VCaP (cell line): Measurements from ENCODE around the gene FAM117A.
"Not testable (repeated sequence)": the region's sequence is repeated elsewhere in the genome, so short reads cannot be mapped to it uniquely, and the experiment has no call there.

ENCODE experiments used
- H3K27ac ChIP-seq: fragments of 450-650 bp; 2 replicates; pipeline ENCODE4 v1.5.1; 2017
- CTCF ChIP-seq: fragments of 450-650 bp; conservative IDR thresholded peaks from 2 replicates; pipeline ENCODE4 v1.5.1; 2017; ENCODE audit warnings: mild to moderate bottlenecking, moderate library complexity

The FAM117A gene

GRCh38 chr17:49760932-49761558 lies 2.9 kb downstream of the FAM117A start:
- no peak for TF ChIP-seq CTCF
- no peak overlapping the region for H3K27ac ChIP-seq

GRCh38 chr17:49760296-49760695 lies 3.6 kb downstream of the FAM117A start:
- no peak for TF ChIP-seq CTCF
- H3K27ac ChIP-seq = no peak overlapping the region

- no peak for TF ChIP-seq CTCF
- H3K27ac ChIP-seq = no peak overlapping the region
These were observed 4.7 kb downstream of the FAM117A start for GRCh38 chr17:49759203-49759602.

DNA sequence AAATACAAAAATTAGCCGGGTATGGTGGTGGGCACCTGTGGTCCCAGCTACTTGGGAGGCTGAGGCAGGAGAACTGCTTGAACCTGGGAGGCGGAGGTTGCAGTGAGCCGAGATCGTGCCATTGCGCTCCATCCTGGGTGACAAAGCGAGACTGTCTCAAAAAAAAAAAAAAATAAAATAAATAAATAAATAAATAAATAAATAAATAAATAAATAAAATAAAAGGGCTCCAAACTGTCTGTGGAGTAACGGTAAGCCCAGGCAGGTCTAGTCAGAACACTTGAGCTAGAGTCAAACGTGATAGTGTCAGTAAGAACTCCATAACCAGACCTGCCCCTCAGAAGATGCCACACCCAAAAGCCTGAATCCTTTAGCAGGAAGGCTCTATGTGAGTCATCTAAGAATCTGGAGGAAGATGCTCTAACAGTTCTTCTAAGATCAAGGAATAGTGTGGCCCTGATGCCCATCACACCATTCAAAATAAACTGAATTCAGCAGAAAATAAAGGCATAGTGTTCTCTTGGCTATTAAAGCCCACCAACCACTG lies 5.4 kb downstream of the FAM117A start:
- not testable (repeated sequence) for H3K27ac ChIP-seq

DNA sequence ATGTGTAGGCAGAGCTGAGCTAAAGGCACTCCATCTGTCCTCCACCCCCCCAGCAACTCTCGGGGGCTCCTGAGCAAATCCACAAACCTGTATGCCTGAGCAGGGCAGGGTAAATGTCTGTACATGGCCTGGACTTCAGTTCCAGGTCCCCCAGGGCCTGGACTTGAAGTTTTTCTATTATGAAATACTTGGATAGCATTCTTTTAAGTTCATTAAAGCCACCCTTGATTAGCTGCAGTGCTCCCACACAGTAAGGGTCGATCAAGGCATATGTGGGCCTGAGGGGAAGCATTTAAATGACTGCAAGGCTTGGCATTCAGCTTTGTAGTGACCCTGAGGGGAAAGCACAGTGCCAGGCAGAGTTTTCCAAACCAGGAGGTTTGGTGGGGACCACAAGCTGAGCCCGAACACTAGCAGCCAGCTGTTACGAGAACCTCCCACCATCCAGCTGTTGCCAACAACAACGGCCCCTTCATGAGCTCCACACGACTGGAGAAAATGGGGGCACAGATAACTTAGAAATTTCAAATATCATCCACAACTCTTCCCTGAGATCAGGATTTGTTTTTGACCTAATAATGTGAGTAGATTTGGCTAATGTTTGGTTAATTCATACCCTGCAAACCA lies 6.7 kb downstream of the FAM117A start:
- H3K27ac ChIP-seq = no peak overlapping the region
- TF ChIP-seq CTCF = no peak

DNA sequence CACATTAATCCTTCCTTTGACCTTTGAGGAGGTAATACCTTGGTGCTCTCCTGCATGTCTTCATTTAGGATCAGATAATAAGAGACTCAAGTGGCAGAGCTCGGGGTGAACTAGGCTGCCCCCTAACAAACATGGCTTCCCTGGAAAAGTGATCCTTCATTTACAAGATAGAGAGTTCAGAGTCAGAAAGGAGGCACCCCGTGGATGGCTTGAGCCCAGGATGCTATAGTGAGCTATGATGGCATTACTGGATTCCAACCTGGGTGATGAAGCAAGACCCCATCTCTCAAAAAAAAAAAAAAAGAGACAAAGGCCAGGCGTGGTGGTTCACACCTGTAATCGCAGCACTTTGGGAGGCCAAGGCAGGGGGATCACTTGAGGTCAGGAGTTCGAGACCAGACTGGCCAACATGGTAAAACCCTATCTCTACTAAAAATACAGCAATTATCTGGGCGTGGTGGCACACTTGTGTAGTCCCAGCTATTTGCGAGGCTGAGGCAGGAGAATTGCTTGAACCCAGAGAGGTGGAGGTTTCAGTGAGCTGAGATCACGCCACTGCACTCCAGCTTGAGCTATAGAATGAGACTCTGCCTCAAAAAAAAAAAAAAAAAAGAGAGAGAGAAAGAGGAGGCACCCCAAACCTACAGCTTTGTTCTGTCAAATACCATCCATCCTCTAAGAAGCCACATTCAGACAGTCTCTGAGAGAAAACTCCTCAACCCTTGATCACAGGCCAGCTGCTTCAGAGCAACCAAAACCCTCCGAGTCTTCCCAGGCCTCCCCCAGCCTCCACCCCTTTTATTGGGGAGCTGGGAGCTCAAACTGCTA lies 7.4 kb downstream of the FAM117A start:
- H3K27ac ChIP-seq = no peak overlapping the region
- TF ChIP-seq CTCF = no peak

GRCh38 chr17:49755663-49756283 lies 8.2 kb downstream of the FAM117A start:
- no peak for TF ChIP-seq CTCF
- no peak overlapping the region for H3K27ac ChIP-seq
